OCI-LY7 (cell line): ENCODE data around the gene GAREM1.

Experiments
- EZH2phosphoT487 ChIP-seq: fragments of 200-600 bp; sonication (generic); IDR thresholded peaks from 2 replicates; pipeline ENCODE4 v1.6.1; 2018; ENCODE audit warnings: low read depth, borderline replicate concordance, mild to moderate bottlenecking, mixed run types, antibody characterized with exemption, low read length, moderate library complexity, mixed read lengths
- TF ChIP-seq, protein P1 (sequence below): fragments of 200-600 bp; sonication (generic); conservative IDR thresholded peaks from 2 replicates; pipeline ENCODE4 v1.5.1; 2014; ENCODE audit warnings: mild to moderate bottlenecking, antibody characterized with exemption, low read length, moderate library complexity, mixed read lengths

DNA sequence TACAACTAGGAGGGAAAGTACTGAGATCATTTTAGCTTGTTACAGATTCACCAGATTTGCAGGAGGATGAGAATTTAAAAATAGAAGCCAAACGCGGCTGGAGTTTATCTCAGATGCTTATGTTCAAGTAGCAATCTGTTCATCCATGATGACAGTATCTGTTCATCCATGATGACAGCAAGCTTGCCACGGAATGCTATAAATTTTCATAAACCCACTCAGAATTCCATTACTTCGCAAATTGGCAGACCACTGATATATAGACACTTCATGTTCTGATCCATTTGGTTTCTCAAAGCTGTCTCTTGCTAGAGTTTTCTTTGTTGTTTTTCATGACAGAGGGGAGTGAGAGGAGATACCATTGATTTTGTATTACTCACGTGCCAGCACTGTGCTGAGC, 84.2 kb downstream of the GAREM1 start:
- TF ChIP-seq, protein P1, sequence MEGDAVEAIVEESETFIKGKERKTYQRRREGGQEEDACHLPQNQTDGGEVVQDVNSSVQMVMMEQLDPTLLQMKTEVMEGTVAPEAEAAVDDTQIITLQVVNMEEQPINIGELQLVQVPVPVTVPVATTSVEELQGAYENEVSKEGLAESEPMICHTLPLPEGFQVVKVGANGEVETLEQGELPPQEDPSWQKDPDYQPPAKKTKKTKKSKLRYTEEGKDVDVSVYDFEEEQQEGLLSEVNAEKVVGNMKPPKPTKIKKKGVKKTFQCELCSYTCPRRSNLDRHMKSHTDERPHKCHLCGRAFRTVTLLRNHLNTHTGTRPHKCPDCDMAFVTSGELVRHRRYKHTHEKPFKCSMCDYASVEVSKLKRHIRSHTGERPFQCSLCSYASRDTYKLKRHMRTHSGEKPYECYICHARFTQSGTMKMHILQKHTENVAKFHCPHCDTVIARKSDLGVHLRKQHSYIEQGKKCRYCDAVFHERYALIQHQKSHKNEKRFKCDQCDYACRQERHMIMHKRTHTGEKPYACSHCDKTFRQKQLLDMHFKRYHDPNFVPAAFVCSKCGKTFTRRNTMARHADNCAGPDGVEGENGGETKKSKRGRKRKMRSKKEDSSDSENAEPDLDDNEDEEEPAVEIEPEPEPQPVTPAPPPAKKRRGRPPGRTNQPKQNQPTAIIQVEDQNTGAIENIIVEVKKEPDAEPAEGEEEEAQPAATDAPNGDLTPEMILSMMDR = no peak
- TF ChIP-seq EZH2phosphoT487 = no peak
